Glutamatergic neuron (in vitro differentiated cells): ENCODE measurements around the gene ZNF468. TPM values are rescaled to one million over a fixed set of nuclear protein-coding genes. Genes with fewer than 3 reads are reported as not detected.
A peak's percentile ranks its signal among the peaks of the same experiment; 100 is the strongest.
"Not testable (repeated sequence)": the region's sequence is repeated elsewhere in the genome, so short reads cannot be mapped to it uniquely, and the experiment has no call there.

ENCODE experiments used
- DNase-seq: peaks from one replicate; pipeline ENCODE4 v3.0.0; 2022
- H3K27ac Mint-ChIP-seq: one replicate; pipeline ENCODE4 v1.8.0; 2020; ENCODE audit warnings: mild to moderate bottlenecking, mixed read lengths, inconsistent platforms; ENCODE audit not compliant: unreplicated experiment
- H3K27me3 Mint-ChIP-seq: one replicate; pipeline ENCODE4 v1.8.0; 2020; ENCODE audit warnings: mild to moderate bottlenecking, moderate library complexity, mixed read lengths, inconsistent platforms; ENCODE audit not compliant: unreplicated experiment
- H3K36me3 Mint-ChIP-seq: one replicate; pipeline ENCODE4 v1.8.0; 2020; ENCODE audit warnings: mild to moderate bottlenecking, mixed read lengths, inconsistent platforms; ENCODE audit not compliant: unreplicated experiment
- H3K4me1 Mint-ChIP-seq: one replicate; pipeline ENCODE4 v1.8.0; 2020; ENCODE audit warnings: mild to moderate bottlenecking, low read depth, mixed read lengths, inconsistent platforms; ENCODE audit not compliant: unreplicated experiment
- H3K4me3 Mint-ChIP-seq: one replicate; pipeline ENCODE4 v1.8.0; 2020; ENCODE audit warnings: mild to moderate bottlenecking, mixed read lengths, inconsistent platforms; ENCODE audit not compliant: unreplicated experiment
- H3K9me3 Mint-ChIP-seq: one replicate; pipeline ENCODE4 v1.8.0; 2020; ENCODE audit warnings: mild to moderate bottlenecking, moderate library complexity, mixed read lengths, inconsistent platforms; ENCODE audit not compliant: unreplicated experiment
- long read RNA-seq: library from polyadenylated mRNA; unstranded; transcript quantifications from one replicate; pipeline ENCODE4 v2.0.0, GENCODE V29; 2020; ENCODE audit not compliant: unreplicated experiment
- total RNA-seq: library from RNA; stranded (reverse); fragmentation: NEBNext Ultra II Directional; extraction: Animal tissue kit (Norgen Biotek cat#: 25700); gene quantifications from one replicate; pipeline ENCODE4 v1.2.1, GENCODE V29; 2021; ENCODE audit not compliant: unreplicated experiment
- TF ChIP-seq, protein P1 (sequence below): fragments of 200-600 bp; sonication (generic); IDR thresholded peaks from one replicate; pipeline ENCODE4 v1.5.0; 2021; ENCODE audit not compliant: partially characterized antibody, unreplicated experiment

Gene ZNF468
- total RNA-seq: 44.6 TPM
- long read RNA-seq, partial matches to known transcripts: 0 of 6 reads
- long read RNA-seq, other reads (novel, unspliced or antisense): 6 of 6 reads

DNA sequence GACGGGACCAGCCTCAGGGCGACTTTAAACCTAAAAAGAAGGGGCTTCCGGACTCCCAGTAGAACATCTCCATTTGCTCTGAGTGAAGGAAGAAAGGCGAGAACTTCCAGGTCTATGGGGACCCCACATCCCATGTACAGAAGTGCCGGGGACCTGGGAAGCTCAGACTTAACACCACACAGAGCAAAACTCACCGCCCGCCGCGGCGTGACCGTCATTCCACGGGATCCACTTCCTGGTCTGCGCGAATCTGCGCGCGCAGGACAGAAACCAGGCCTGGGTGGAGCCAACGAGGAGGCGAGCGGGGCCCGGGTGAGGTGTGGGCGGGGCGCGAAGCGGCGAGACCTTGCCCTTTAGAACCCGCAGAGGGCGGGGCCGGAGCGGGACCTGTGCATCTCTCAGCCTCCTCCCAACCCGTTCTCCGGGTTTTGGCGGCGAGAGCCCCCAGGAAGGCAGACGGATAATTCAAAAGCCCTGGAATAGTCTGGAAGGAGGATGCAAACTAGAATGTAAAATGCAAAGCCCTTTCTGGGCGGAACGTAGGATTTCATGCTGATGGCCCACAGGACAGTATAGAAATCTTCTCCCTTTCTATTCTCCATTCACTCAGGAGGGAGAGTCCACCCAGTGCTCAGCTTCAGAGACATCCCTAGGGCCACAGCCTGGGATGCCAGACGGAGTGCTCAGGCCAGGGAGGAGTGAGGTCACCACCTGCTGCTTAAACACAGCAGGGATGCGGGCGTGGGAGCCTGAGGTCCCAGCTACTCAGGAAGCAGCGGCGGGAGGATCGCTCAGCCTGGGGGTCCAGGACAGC is at the start of gene ZNF468:
Gene ZNF468 (minus strand): TSS at position 242 of the 814 bp plus-strand sequence. CDS start 3,347 bp downstream, outside the sequence.
- H3K27ac Mint-ChIP-seq: peak within 1 kb of the TSS; percentile 98
- not testable (repeated sequence) for H3K4me1 Mint-ChIP-seq, H3K27me3 Mint-ChIP-seq, H3K36me3 Mint-ChIP-seq, H3K9me3 Mint-ChIP-seq
- peak; percentile 85 for DNase-seq
- peak within 1 kb of the TSS; percentile 93 for H3K4me3 Mint-ChIP-seq

DNA sequence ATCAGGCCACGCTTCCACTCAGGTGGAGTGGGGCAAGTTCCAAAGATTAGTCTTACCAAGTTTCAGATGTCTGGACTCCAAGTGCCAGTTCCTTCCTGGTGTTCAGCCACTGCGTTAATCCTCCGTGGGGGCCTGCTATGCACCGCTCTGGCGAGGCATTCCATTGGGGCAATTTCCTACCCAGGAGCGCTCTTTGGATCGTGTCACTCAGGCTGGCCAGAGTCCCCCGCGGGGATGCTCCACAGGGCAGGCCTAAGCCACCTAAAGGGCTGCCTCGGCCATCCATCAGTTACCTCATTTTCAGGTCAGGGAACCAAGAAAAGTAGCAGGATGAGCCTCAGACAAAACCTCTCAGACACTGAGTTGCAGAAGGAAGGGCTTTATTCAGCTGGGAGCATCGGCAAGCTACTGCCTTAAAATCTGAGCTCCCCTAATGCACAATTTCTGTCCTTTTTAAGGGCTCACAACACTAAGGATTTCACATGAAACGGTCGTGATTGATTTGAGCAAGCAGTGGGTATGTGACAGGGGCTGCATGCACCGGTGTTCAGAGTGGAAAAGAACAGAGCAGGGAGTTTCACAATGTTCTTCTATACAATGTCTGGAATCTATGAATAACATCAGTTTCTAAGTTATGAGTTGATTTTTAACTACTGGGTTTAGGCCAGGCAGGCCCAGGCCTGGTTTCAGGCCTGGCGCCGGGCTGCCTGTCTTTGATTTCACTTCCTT is 46.8 kb upstream of the ZNF468 start:
- not testable (repeated sequence) for H3K9me3 Mint-ChIP-seq

DNA sequence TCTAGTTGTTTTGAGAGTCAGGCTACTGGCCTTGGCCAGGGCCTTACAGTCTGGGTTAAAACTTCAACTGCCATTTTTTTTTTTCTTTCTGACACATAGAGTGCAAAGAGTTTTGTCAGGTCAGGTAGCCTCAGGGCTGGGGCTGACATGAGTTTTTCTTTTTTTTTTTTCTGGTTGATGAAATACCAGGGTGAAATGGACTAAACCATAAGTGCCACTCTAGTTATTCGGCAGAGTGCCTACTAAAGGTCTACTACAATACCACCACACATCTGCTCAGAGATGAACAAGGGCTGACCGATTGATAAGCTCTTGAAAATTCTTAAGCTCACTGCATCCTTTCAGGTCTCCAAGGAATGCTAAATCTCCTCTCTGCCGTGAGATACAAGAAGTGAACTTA is 44.4 kb upstream of the ZNF468 start:
- Mint-ChIP-seq H3K36me3 (peaks cover 11% of the 10 kb centered on the region), H3K27ac (no peak overlapping the region), H3K27me3 (no peaks in the 10 kb centered on the region), H3K4me3 (no peak overlapping the region), H3K4me1 (peaks cover 3% of the 10 kb centered on the region), H3K9me3 (peaks cover 2% of the 10 kb centered on the region)
- TF ChIP-seq, protein P1, sequence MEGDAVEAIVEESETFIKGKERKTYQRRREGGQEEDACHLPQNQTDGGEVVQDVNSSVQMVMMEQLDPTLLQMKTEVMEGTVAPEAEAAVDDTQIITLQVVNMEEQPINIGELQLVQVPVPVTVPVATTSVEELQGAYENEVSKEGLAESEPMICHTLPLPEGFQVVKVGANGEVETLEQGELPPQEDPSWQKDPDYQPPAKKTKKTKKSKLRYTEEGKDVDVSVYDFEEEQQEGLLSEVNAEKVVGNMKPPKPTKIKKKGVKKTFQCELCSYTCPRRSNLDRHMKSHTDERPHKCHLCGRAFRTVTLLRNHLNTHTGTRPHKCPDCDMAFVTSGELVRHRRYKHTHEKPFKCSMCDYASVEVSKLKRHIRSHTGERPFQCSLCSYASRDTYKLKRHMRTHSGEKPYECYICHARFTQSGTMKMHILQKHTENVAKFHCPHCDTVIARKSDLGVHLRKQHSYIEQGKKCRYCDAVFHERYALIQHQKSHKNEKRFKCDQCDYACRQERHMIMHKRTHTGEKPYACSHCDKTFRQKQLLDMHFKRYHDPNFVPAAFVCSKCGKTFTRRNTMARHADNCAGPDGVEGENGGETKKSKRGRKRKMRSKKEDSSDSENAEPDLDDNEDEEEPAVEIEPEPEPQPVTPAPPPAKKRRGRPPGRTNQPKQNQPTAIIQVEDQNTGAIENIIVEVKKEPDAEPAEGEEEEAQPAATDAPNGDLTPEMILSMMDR: no peak
- no peak for DNase-seq

More for the DNA sequence above, 46.8 kb upstream of the ZNF468 start:
- not testable (repeated sequence) for DNase-seq, H3K4me1 Mint-ChIP-seq, H3K27ac Mint-ChIP-seq, H3K4me3 Mint-ChIP-seq, H3K27me3 Mint-ChIP-seq
- H3K36me3 Mint-ChIP-seq: peaks cover 24% of the 10 kb centered on the region

DNA sequence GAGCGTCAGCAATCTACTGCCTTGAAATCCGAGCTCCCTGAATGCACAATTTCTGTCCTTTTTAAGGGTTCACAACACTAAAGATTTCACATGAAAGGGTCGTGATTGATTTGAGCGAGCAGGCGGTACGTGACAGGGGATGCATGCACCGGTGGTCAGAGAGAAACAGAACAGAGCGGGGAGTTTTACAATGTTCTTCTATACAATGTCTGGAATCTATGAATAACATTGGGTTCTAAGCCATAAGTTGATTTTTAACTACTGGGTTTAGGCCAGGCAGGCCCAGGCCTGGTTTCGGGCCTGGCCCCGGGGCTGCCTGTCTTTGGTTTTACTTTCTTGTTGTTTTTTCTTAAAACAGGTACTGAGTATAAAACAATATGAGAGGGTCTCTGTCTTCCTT is 41.2 kb upstream of the ZNF468 start:
- H3K4me3 Mint-ChIP-seq: peak overlapping the region; percentile 65
- H3K4me1 Mint-ChIP-seq, H3K9me3 Mint-ChIP-seq, H3K27me3 Mint-ChIP-seq, H3K36me3 Mint-ChIP-seq, DNase-seq: not testable (repeated sequence)
- peak overlapping the region; percentile 93 for H3K27ac Mint-ChIP-seq

DNA sequence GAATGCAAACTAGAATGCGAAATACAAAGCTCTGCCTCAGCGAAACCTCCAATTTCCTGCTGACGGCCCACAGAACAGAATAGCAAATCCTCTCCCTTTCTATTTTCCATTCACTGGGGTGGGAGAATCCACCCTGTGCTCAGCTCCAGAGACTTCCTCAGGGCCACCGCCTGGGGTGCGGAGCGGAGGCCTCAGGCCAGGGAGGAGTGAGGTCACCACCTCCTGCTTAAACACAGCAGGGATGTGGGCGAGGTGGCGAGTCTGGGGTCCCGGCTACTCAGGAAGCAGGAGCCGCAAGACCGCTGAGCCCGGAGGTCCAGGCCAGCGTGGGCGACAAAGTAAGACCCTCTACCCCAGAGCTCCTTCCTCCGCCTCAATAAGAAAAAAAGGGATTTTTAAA is 40.7 kb upstream of the ZNF468 start:
- peak; percentile 32 for DNase-seq
- peak overlapping the region; percentile 93 for H3K27ac Mint-ChIP-seq
- peaks cover 6% of the 10 kb centered on the region for H3K4me1 Mint-ChIP-seq
- no peaks in the 10 kb centered on the region for H3K36me3 Mint-ChIP-seq
- peak overlapping the region; percentile 91 for H3K4me3 Mint-ChIP-seq
- H3K27me3 Mint-ChIP-seq: peaks cover 2% of the 10 kb centered on the region
- H3K9me3 Mint-ChIP-seq: peaks cover 8% of the 10 kb centered on the region
- TF ChIP-seq, protein P1: no peak

DNA sequence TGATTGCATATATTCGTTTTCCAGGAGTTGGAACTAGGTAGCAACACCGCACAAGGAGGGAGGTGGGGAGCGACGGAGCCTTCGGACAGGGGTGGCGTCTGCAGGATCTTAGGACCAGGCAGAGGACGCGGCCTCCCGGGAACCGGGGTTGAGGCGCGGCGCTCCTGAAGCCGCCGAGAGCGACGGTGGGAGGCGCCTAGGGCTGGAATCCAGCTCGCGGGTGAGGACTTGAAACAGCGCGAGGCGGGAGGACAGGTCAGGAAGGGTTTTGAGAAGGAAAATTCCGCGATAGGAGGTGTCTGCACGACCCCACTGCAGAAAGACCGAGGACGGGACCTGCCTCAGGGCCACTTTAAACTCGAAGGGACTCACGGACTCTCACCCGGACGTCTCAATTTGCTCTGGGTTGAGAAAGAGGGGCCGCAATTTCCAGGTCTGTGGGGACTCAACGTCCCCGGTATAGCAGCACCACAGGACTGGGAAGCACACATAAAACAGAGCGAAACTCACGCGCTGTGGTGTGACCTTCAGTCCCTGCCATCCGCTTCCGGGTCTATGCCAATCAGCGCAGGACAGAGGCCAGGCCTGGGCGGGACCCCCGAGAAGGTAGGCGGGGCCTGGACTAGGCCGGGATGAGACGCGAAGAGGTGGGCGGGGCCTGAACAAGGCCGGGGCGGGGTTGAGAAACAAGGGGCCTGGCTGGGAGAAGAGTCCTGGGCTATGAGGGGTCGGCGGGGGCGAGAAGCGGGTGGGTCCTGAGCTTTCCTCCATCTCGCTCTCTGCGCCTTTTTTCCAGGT is 39.9 kb upstream of the ZNF468 start, which contains the start of gene ZNF320:
Gene ZNF320 (minus strand): TSS at position 498 of the 798 bp plus-strand sequence. CDS start 7,380 bp downstream, outside the sequence.
- peaks cover 8% of the 10 kb centered on the region for H3K9me3 Mint-ChIP-seq
- no peaks in the 10 kb centered on the region for H3K36me3 Mint-ChIP-seq
- DNase-seq: peak; percentile 99
- peak within 1 kb of the TSS; percentile 93 for H3K27ac Mint-ChIP-seq
- H3K4me1 Mint-ChIP-seq: peaks cover 6% of the 10 kb centered on the region
- peak within 1 kb of the TSS; percentile 91 for H3K4me3 Mint-ChIP-seq
- peaks cover 2% of the 10 kb centered on the region for H3K27me3 Mint-ChIP-seq
- TF ChIP-seq, protein P1: no peak
